ENCODE measurements around the gene PTPRJ.

GRCh38 chr11:48093795-48094642 is 113.7 kb downstream of the PTPRJ start:
- TF ChIP-seq CTCF (IDR thresholded peaks at IDR 0.05; ENCODE audit: low read depth, low read length) (no peak), POLR2A (IDR thresholded peaks at IDR 0.05; ENCODE audit: extremely low read depth, insufficient read length) (no peak)
